Renal cortex interstitium (tissue), 11 donors: Measurements from ENCODE around the gene IL1R2. TPM values are rescaled to one million over a fixed set of nuclear protein-coding genes. Genes with fewer than 3 reads are reported as not detected.

Source experiments
- DNase-seq, 11 donors: peaks; one replicate each; pipeline ENCODE4 v3.0.0-alpha.2; 2013; ENCODE audit warnings: low read depth in 9 of 11, low spot score in 4 of 11; ENCODE audit errors: extremely low read depth in 1 of 11
- polyA plus RNA-seq, 3 donors: library from polyadenylated mRNA; unstranded; fragments of 120-200 nt; gene quantifications; one replicate each; pipeline ENCODE4 v1.2.1, GENCODE V29; 2013; ENCODE audit not compliant: insufficient read length in 3 of 3

IL1R2 gene
- polyA plus RNA-seq, 3 donors = 0.27 to 0.36 (median 0.31) TPM

- no peak for DNase-seq
These were observed 19.9 kb upstream of the IL1R2 start for GRCh38 chr2:101971836-101972235.

GRCh38 chr2:101972621-101973434 is 18.9 kb upstream of the IL1R2 start:
- DNase-seq = no peak

- no peak for DNase-seq
These were observed 17.1 kb upstream of the IL1R2 start for GRCh38 chr2:101974663-101975062.

- DNase-seq = no peak
These were observed 16.4 kb upstream of the IL1R2 start for GRCh38 chr2:101975171-101975870.

- DNase-seq = no peak
These were observed 14.9 kb upstream of the IL1R2 start for GRCh38 chr2:101976891-101977290.

- DNase-seq = no peak
These were observed 11.4 kb upstream of the IL1R2 start for GRCh38 chr2:101980368-101980767.

- DNase-seq = no peak
These were observed 10.7 kb upstream of the IL1R2 start for GRCh38 chr2:101981066-101981465.

- no peak for DNase-seq
These were observed 10.3 kb upstream of the IL1R2 start for GRCh38 chr2:101981504-101981903.

GRCh38 chr2:101982495-101983029 is 9.2 kb upstream of the IL1R2 start:
- DNase-seq = no peak

GRCh38 chr2:101983486-101983885 is 8.3 kb upstream of the IL1R2 start:
- DNase-seq = peak in 5 of 11 donors; percentile 16 to 60 (median 36)

GRCh38 chr2:101983928-101984327 is 7.8 kb upstream of the IL1R2 start:
- DNase-seq = no peak

- no peak for DNase-seq
These were observed 7.1 kb upstream of the IL1R2 start for GRCh38 chr2:101984656-101985055.

GRCh38 chr2:101985101-101985792 is 6.5 kb upstream of the IL1R2 start:
- DNase-seq = no peak

GRCh38 chr2:101985793-101986164 is 6.0 kb upstream of the IL1R2 start:
- DNase-seq = no peak

GRCh38 chr2:101986376-101986775 is 5.4 kb upstream of the IL1R2 start:
- DNase-seq = no peak

GRCh38 chr2:101986804-101987740 is 4.7 kb upstream of the IL1R2 start:
- DNase-seq = no peak

GRCh38 chr2:101987832-101988231 is 3.9 kb upstream of the IL1R2 start:
- no peak for DNase-seq

- no peak for DNase-seq
These were observed 3.2 kb upstream of the IL1R2 start for GRCh38 chr2:101988541-101988940.
